SK-N-SH (cell line): ENCODE results near the gene AFM. TPM values are rescaled to one million over a fixed set of nuclear protein-coding genes. Genes with fewer than 3 reads are reported as not detected.

Experiments
- CTCF ChIA-PET: fragments of 300-600, 350-600 bp; formaldehyde crosslinking; extraction: SDS; loops from one replicate; lab custom pipeline; 2021; lab: Yijun Ruan, JAX
- POLR2A ChIA-PET: fragments of 350-600 bp; sonication (Branson Sonifier 250); formaldehyde crosslinking; extraction: SDS; loops from one replicate; lab custom pipeline; 2020; ENCODE audit warnings: antibody characterized with exemption, inconsistent platforms; lab: Yijun Ruan, JAX
- DNase-seq: peaks from one replicate; pipeline ENCODE4 v3.0.0; 2012
- H2AFZ ChIP-seq: fragments of 200-600 bp; sonication (generic); 2 replicates; pipeline ENCODE4 v1.8.1; 2016; ENCODE audit warnings: antibody characterized with exemption, mild to moderate bottlenecking, low read depth
- H3F3A ChIP-seq: fragments of 200-600 bp; sonication (generic); replicated peaks from 2 replicates; pipeline ENCODE3; 2016; ENCODE audit warnings: antibody characterized with exemption, mild to moderate bottlenecking; ENCODE audit not compliant: insufficient read depth
- H3K27ac ChIP-seq, 2 experiments: fragments of 200-500 bp in 1 of 2; fragments of 200-600 bp in 1 of 2; sonication (Bioruptor generic) in 1 of 2; sonication (generic), shearing (Covaris generic) in 1 of 2; 2 replicates each; pipeline versions ENCODE4 v1.5.1 to v1.6.1; 2014 to 2016; ENCODE audit warnings: low read depth in 2 of 2, inconsistent platforms in 1 of 2, low read length in 1 of 2, mild to moderate bottlenecking in 1 of 2, mixed read lengths in 1 of 2
- H3K27me3 ChIP-seq: fragments of 200-600 bp; sonication (generic), shearing (Covaris generic); 2 replicates; pipeline ENCODE4 v1.6.1; 2016; ENCODE audit warnings: mixed run types; ENCODE audit not compliant: insufficient read depth
- H3K36me3 ChIP-seq, 2 experiments: fragments of 200-500 bp in 1 of 2; fragments of 200-600 bp in 1 of 2; sonication (Bioruptor generic) in 1 of 2; sonication (generic) in 1 of 2; replicated peaks in 1 of 2; 2 replicates each; pipeline versions ENCODE3 to v1.5.1; 2014 to 2016; ENCODE audit warnings: low read length in 1 of 2, mild to moderate bottlenecking in 1 of 2; ENCODE audit not compliant: insufficient read depth in 2 of 2, control insufficient read depth in 1 of 2
- H3K4me1 ChIP-seq, 2 experiments: fragments of 200-500 bp in 1 of 2; fragments of 200-600 bp in 1 of 2; sonication (Bioruptor generic) in 1 of 2; sonication (generic), shearing (Covaris generic) in 1 of 2; 2 replicates each; pipeline versions ENCODE4 v1.5.1 to v1.6.1; 2014 to 2016; ENCODE audit warnings: low read depth in 1 of 2, low read length in 1 of 2, mixed run types in 1 of 2; ENCODE audit not compliant: insufficient read depth in 2 of 2, control insufficient read depth in 1 of 2
- H3K4me2 ChIP-seq: fragments of 200-600 bp; sonication (generic), shearing (Covaris generic); 2 replicates; pipeline ENCODE4 v1.6.1; 2017; ENCODE audit warnings: mixed run types
- H3K4me3 ChIP-seq, 2 experiments: fragments of 200-500 bp in 1 of 2; fragments of 200-600 bp in 1 of 2; sonication (Bioruptor generic) in 1 of 2; sonication (generic), shearing (Covaris generic) in 1 of 2; 2 replicates each; pipeline versions ENCODE4 v1.5.1 to v1.8.1; 2014 to 2016; ENCODE audit warnings: low read depth in 2 of 2, inconsistent platforms in 1 of 2, low read length in 1 of 2, mild to moderate bottlenecking in 1 of 2, mixed read lengths in 1 of 2, moderate library complexity in 1 of 2
- H3K79me2 ChIP-seq: fragments of 200-600 bp; sonication (generic); 2 replicates; pipeline ENCODE4 v1.8.1; 2017; ENCODE audit warnings: mild to moderate bottlenecking; ENCODE audit not compliant: insufficient read depth
- H3K9ac ChIP-seq: fragments of 200-600 bp; sonication (generic); 2 replicates; pipeline ENCODE4 v1.6.1; 2017; ENCODE audit warnings: mixed run types
- H3K9me2 ChIP-seq: fragments of 200-600 bp; sonication (generic); 2 replicates; pipeline ENCODE4 v1.6.1; 2017; ENCODE audit warnings: mixed run types
- H3K9me3 ChIP-seq: fragments of 200-600 bp; sonication (generic); 2 replicates; pipeline ENCODE4 v1.6.1; 2017; ENCODE audit warnings: mixed run types, mild to moderate bottlenecking, moderate library complexity
- H4K20me1 ChIP-seq: fragments of 200-600 bp; sonication (generic); 2 replicates; pipeline ENCODE4 v1.6.1; 2017; ENCODE audit warnings: mild to moderate bottlenecking, mixed run types; ENCODE audit not compliant: insufficient read depth
- FOSL2 ChIP-seq: IDR thresholded peaks from 2 replicates; pipeline ENCODE4 v1.4.0; 2012; ENCODE audit warnings: low read depth, mild to moderate bottlenecking, moderate library complexity, borderline replicate concordance
- FOXM1 ChIP-seq: IDR thresholded peaks from 2 replicates; pipeline ENCODE4 v1.4.0; 2012; ENCODE audit warnings: low read depth, mild to moderate bottlenecking
- MEF2A ChIP-seq: IDR thresholded peaks from 2 replicates; pipeline ENCODE4 v1.4.0; 2012; ENCODE audit warnings: low read depth, borderline replicate concordance
- NFIC ChIP-seq: IDR thresholded peaks from 2 replicates; pipeline ENCODE4 v1.4.0; 2012; ENCODE audit warnings: borderline replicate concordance
- NRF1 ChIP-seq: IDR thresholded peaks from 2 replicates; pipeline ENCODE4 v1.6.1; 2012; ENCODE audit warnings: low read depth, mild to moderate bottlenecking, low read length
- RFX5 ChIP-seq: IDR thresholded peaks from 2 replicates; pipeline ENCODE4 v1.6.1; 2012; ENCODE audit warnings: mild to moderate bottlenecking, improper control_type of control experiment, low read length
- RXRA ChIP-seq: IDR thresholded peaks from 2 replicates; pipeline ENCODE4 v1.4.0; 2012; ENCODE audit warnings: low read depth, mild to moderate bottlenecking, borderline replicate concordance
- SIN3A ChIP-seq: IDR thresholded peaks from 2 replicates; pipeline ENCODE4 v1.6.1; 2012; ENCODE audit warnings: low read depth, mild to moderate bottlenecking, low read length, moderate library complexity, borderline replicate concordance
- TCF12 ChIP-seq: IDR thresholded peaks from 2 replicates; pipeline ENCODE4 v1.4.0; 2012
- TEAD4 ChIP-seq: IDR thresholded peaks from 2 replicates; pipeline ENCODE4 v1.4.0; 2012; ENCODE audit warnings: mild to moderate bottlenecking, borderline replicate concordance; ENCODE audit not compliant: insufficient read depth
- WGBS: methylation state at CpG from one replicate; pipeline ENCODE4 v1.1.6; 2017; ENCODE audit warnings: low lambda C conversion rate; 5-methylcytosine and 5-hydroxymethylcytosine counted together
- polyA plus RNA-seq, 3 experiments: library from polyadenylated mRNA; depleted of rRNA; stranded (reverse); fragments of >200 nt; gene quantifications; 2 replicates each; pipeline ENCODE4 v1.2.3, GENCODE V29; 2012
- TF ChIP-seq, protein P1 (sequence below): IDR thresholded peaks from 2 replicates; pipeline ENCODE4 v1.6.1; 2012; ENCODE audit warnings: mild to moderate bottlenecking, low read depth, low read length, moderate library complexity
- TF ChIP-seq, protein P2 (sequence below): fragments of 150-350 bp; IDR thresholded peaks from 2 replicates; pipeline ENCODE4 v1.6.1; 2017; ENCODE audit warnings: antibody characterized with exemption, low read length, low read depth, borderline replicate concordance

Gene AFM
- polyA plus RNA-seq, 1 of the 3 experiments (the other 2 are of a cell fraction): not detected

DNA sequence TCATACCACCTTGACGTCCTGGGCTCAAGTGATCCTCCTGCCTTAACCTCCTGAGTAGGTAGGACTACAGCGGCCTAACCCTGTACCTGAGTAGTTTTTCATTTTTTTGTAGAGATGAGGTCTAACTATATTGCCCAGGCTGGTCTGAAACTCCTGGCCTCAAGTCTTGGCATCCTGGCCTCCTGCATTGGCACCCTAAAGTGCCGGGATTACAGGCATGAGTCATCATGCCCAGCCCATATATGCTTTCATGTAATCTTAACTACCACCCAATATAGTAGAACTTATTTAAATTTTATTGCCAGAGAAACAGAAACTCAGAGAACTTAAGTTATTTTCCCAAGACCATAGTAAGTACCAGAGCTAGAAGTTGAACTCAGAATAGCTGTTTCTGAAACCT lies 27.1 kb downstream of the AFM start:
- WGBS: 4% methylated on average over 3 of the region's 3 CpGs
- H3K9me2 ChIP-seq: no peaks in the 10 kb centered on the region
- no peak overlapping the region for H3K4me2 ChIP-seq
- H4K20me1 ChIP-seq: no peaks in the 10 kb centered on the region
- H3K79me2 ChIP-seq: no peaks in the 10 kb centered on the region
- no peak for DNase-seq
- H3K27ac ChIP-seq: no peak overlapping the region
- no peak overlapping the region for H3K4me3 ChIP-seq
- H3K9me3 ChIP-seq: no peaks in the 10 kb centered on the region
- no peak overlapping the region for H2AFZ ChIP-seq
- CTCF ChIA-PET: interaction anchor here (1.5 kb wide), 1 partner anchor 62 kb away, joined by 7 read pairs; no protein-coding TSS in a partner anchor
- peaks cover 6% of the 10 kb centered on the region; the same call in 1 of the 2 replicates for H3K27me3 ChIP-seq
- no peaks in the 10 kb centered on the region for H3K4me1 ChIP-seq
- POLR2A ChIA-PET: no interaction called here
- H3F3A ChIP-seq: no peaks in the 10 kb centered on the region
- TF ChIP-seq FOSL2 (no peak), MEF2A (no peak), RFX5 (no peak), RXRA (no peak), TCF12 (no peak), NFIC (no peak), TEAD4 (no peak)
- TF ChIP-seq, protein P1, sequence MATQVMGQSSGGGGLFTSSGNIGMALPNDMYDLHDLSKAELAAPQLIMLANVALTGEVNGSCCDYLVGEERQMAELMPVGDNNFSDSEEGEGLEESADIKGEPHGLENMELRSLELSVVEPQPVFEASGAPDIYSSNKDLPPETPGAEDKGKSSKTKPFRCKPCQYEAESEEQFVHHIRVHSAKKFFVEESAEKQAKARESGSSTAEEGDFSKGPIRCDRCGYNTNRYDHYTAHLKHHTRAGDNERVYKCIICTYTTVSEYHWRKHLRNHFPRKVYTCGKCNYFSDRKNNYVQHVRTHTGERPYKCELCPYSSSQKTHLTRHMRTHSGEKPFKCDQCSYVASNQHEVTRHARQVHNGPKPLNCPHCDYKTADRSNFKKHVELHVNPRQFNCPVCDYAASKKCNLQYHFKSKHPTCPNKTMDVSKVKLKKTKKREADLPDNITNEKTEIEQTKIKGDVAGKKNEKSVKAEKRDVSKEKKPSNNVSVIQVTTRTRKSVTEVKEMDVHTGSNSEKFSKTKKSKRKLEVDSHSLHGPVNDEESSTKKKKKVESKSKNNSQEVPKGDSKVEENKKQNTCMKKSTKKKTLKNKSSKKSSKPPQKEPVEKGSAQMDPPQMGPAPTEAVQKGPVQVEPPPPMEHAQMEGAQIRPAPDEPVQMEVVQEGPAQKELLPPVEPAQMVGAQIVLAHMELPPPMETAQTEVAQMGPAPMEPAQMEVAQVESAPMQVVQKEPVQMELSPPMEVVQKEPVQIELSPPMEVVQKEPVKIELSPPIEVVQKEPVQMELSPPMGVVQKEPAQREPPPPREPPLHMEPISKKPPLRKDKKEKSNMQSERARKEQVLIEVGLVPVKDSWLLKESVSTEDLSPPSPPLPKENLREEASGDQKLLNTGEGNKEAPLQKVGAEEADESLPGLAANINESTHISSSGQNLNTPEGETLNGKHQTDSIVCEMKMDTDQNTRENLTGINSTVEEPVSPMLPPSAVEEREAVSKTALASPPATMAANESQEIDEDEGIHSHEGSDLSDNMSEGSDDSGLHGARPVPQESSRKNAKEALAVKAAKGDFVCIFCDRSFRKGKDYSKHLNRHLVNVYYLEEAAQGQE: no peak
- TF ChIP-seq, protein P2, sequence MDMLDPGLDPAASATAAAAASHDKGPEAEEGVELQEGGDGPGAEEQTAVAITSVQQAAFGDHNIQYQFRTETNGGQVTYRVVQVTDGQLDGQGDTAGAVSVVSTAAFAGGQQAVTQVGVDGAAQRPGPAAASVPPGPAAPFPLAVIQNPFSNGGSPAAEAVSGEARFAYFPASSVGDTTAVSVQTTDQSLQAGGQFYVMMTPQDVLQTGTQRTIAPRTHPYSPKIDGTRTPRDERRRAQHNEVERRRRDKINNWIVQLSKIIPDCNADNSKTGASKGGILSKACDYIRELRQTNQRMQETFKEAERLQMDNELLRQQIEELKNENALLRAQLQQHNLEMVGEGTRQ: no peak
- no peaks in the 10 kb centered on the region for H3K36me3 ChIP-seq
- H3K9ac ChIP-seq: no peak overlapping the region

- no peak overlapping the region for H2AFZ ChIP-seq
- H3K4me3 ChIP-seq: no peak overlapping the region
- H3K27ac ChIP-seq: no peak overlapping the region
- H3K27me3 ChIP-seq: peaks cover 11% of the 10 kb centered on the region; the same call in 1 of the 2 replicates
- H3K36me3 ChIP-seq: no peaks in the 10 kb centered on the region
- H4K20me1 ChIP-seq: no peaks in the 10 kb centered on the region
- ChIA-PET POLR2A (no interaction called here), CTCF (no interaction called here)
- no peak overlapping the region for H3K9ac ChIP-seq
- H3K79me2 ChIP-seq: no peaks in the 10 kb centered on the region
- no peaks in the 10 kb centered on the region for H3K4me1 ChIP-seq
- no peaks in the 10 kb centered on the region for H3K9me3 ChIP-seq
- TF ChIP-seq FOXM1 (no peak), NRF1 (no peak), SIN3A (no peak)
- H3K9me2 ChIP-seq: no peaks in the 10 kb centered on the region
- DNase-seq: no peak
- no peaks in the 10 kb centered on the region for H3F3A ChIP-seq
- H3K4me2 ChIP-seq: no peak overlapping the region
- 10% methylated on average over 3 of the region's 3 CpGs for WGBS
These were observed 36.8 kb downstream of the AFM start for GRCh38 chr4:73518340-73518739.
